Activated CD8-positive, alpha-beta T cell treated with anti-CD3 and anti-CD28 coated beads, Interleukin-2, amount 10 ng/mL, durations not matched to agents 7 days and 5 days (primary cell): ENCODE measurements around the gene VTI1A. TPM values are rescaled to one million over a fixed set of nuclear protein-coding genes. Genes with fewer than 3 reads are reported as not detected.

Experiments used
- ATAC-seq: fragments of 150-1000 bp; cut with Tn5 transposase; one replicate; pipeline ENCODE4 v1.10.0; 2021; ENCODE audit warnings: moderate library complexity
- CTCF ChIA-PET: fragments of 350-600 bp; sonication (Branson Sonifier 250); formaldehyde crosslinking; loops from one replicate; lab custom pipeline; 2021; ENCODE audit warnings: antibody characterized with exemption; lab: Charles Lee
- POLR2A ChIA-PET: fragments of 350-600 bp; sonication (Branson Sonifier 250); formaldehyde crosslinking; loops from one replicate; lab custom pipeline; 2021; ENCODE audit warnings: antibody characterized with exemption; lab: Charles Lee
- DNase-seq: peaks from one replicate; pipeline ENCODE4 v3.0.0-alpha.2; 2020
- H3K27ac Mint-ChIP-seq: one replicate; pipeline ENCODE4 v1.8.0; 2021; ENCODE audit warnings: mild to moderate bottlenecking, mixed read lengths
- H3K27me3 Mint-ChIP-seq: one replicate; pipeline ENCODE4 v1.8.0; 2021; ENCODE audit warnings: low read depth, mixed read lengths
- H3K36me3 Mint-ChIP-seq: one replicate; pipeline ENCODE4 v1.8.0; 2021; ENCODE audit warnings: low read depth, mixed read lengths
- H3K4me1 Mint-ChIP-seq: one replicate; pipeline ENCODE4 v1.8.0; 2021; ENCODE audit warnings: low read depth, mixed read lengths
- H3K4me3 Mint-ChIP-seq: one replicate; pipeline ENCODE4 v1.8.0; 2021; ENCODE audit warnings: mild to moderate bottlenecking, mixed read lengths
- H3K9me3 Mint-ChIP-seq: one replicate; pipeline ENCODE4 v1.8.0; 2022; ENCODE audit warnings: mixed read lengths; ENCODE audit not compliant: insufficient read depth
- total RNA-seq, 2 experiments: library from RNA; stranded (reverse); gene quantifications; one replicate each; pipeline ENCODE4 v1.2.3, GENCODE V29; 2021

VTI1A gene
- total RNA-seq, 2 experiments from 2014 or later = 40.2 to 43.7 TPM

GRCh38 chr10:112593023-112593422 is 146.0 kb downstream of the VTI1A start:
- Mint-ChIP-seq H3K27ac (no peak overlapping the region), H3K4me1 (no peaks in the 10 kb centered on the region), H3K36me3 (peaks cover 10% of the 10 kb centered on the region), H3K4me3 (no peak overlapping the region), H3K9me3 (no peaks in the 10 kb centered on the region), H3K27me3 (no peaks in the 10 kb centered on the region)
- ChIA-PET POLR2A (no interaction called here), CTCF (no interaction called here)
- no peak for ATAC-seq
- no peak for DNase-seq

- Mint-ChIP-seq H3K4me1 (no peaks in the 10 kb centered on the region), H3K9me3 (no peaks in the 10 kb centered on the region), H3K36me3 (peaks cover 9% of the 10 kb centered on the region), H3K27me3 (no peaks in the 10 kb centered on the region), H3K27ac (no peak overlapping the region), H3K4me3 (no peak overlapping the region)
- CTCF ChIA-PET = no interaction called here
- DNase-seq = no peak
- no peak for ATAC-seq
- POLR2A ChIA-PET = no interaction called here
Measured at GRCh38 chr10:112601214-112602090, 154.4 kb downstream of the VTI1A start.

GRCh38 chr10:112603062-112603461 is 156.0 kb downstream of the VTI1A start:
- Mint-ChIP-seq H3K36me3 (peaks cover 12% of the 10 kb centered on the region), H3K27me3 (no peaks in the 10 kb centered on the region), H3K4me1 (no peaks in the 10 kb centered on the region), H3K9me3 (no peaks in the 10 kb centered on the region), H3K27ac (no peak overlapping the region), H3K4me3 (no peak overlapping the region)
- CTCF ChIA-PET = interaction anchor here (0.6 kb wide), 1 partner anchor 12 kb away, joined by 4 read pairs; no protein-coding TSS in a partner anchor
- ATAC-seq (no peak), DNase-seq (no peak)
- POLR2A ChIA-PET = no interaction called here

- Mint-ChIP-seq H3K36me3 (peaks cover 9% of the 10 kb centered on the region), H3K27me3 (no peaks in the 10 kb centered on the region), H3K9me3 (no peaks in the 10 kb centered on the region), H3K4me3 (no peak overlapping the region), H3K27ac (no peak overlapping the region), H3K4me1 (no peaks in the 10 kb centered on the region)
- DNase-seq (no peak), ATAC-seq (no peak)
- ChIA-PET CTCF (no interaction called here), POLR2A (no interaction called here)
Measured at GRCh38 chr10:112605063-112605462, 158.0 kb downstream of the VTI1A start.

GRCh38 chr10:112607506-112607905 is 160.5 kb downstream of the VTI1A start:
- Mint-ChIP-seq H3K27me3 (no peaks in the 10 kb centered on the region), H3K4me3 (no peak overlapping the region), H3K36me3 (peaks cover 9% of the 10 kb centered on the region), H3K9me3 (no peaks in the 10 kb centered on the region), H3K27ac (no peak overlapping the region), H3K4me1 (no peaks in the 10 kb centered on the region)
- POLR2A ChIA-PET = no interaction called here
- no peak for ATAC-seq
- no peak for DNase-seq
- CTCF ChIA-PET = no interaction called here

GRCh38 chr10:112613620-112614019 is 166.6 kb downstream of the VTI1A start:
- Mint-ChIP-seq H3K9me3 (no peaks in the 10 kb centered on the region), H3K4me1 (no peaks in the 10 kb centered on the region), H3K4me3 (no peak overlapping the region), H3K27me3 (no peaks in the 10 kb centered on the region), H3K27ac (no peak overlapping the region), H3K36me3 (peaks cover 4% of the 10 kb centered on the region)
- ChIA-PET CTCF (no interaction called here), POLR2A (no interaction called here)
- ATAC-seq (no peak), DNase-seq (no peak)

- POLR2A ChIA-PET = no interaction called here
- Mint-ChIP-seq H3K27me3 (no peaks in the 10 kb centered on the region), H3K4me3 (no peak overlapping the region), H3K27ac (no peak overlapping the region), H3K4me1 (no peaks in the 10 kb centered on the region), H3K9me3 (no peaks in the 10 kb centered on the region), H3K36me3 (peaks cover 4% of the 10 kb centered on the region)
- CTCF ChIA-PET = no interaction called here
- DNase-seq = no peak
- no peak for ATAC-seq
Measured at GRCh38 chr10:112614072-112614471, 167.1 kb downstream of the VTI1A start.

- DNase-seq (no peak), ATAC-seq (no peak)
- POLR2A ChIA-PET = no interaction called here
- H3K27me3 Mint-ChIP-seq = no peaks in the 10 kb centered on the region
- H3K36me3 Mint-ChIP-seq = peaks cover 4% of the 10 kb centered on the region
- H3K4me3 Mint-ChIP-seq = no peak overlapping the region
- no peak overlapping the region for H3K27ac Mint-ChIP-seq
- no peaks in the 10 kb centered on the region for H3K4me1 Mint-ChIP-seq
- no peaks in the 10 kb centered on the region for H3K9me3 Mint-ChIP-seq
- CTCF ChIA-PET = no interaction called here
Measured at GRCh38 chr10:112614586-112614985, 167.6 kb downstream of the VTI1A start.

- H3K9me3 Mint-ChIP-seq = no peaks in the 10 kb centered on the region
- no peak overlapping the region for H3K4me3 Mint-ChIP-seq
- ChIA-PET CTCF (no interaction called here), POLR2A (no interaction called here)
- ATAC-seq = no peak
- DNase-seq = no peak
- H3K4me1 Mint-ChIP-seq = no peaks in the 10 kb centered on the region
- no peaks in the 10 kb centered on the region for H3K27me3 Mint-ChIP-seq
- peaks cover 4% of the 10 kb centered on the region for H3K36me3 Mint-ChIP-seq
- H3K27ac Mint-ChIP-seq = no peak overlapping the region
Measured at GRCh38 chr10:112615269-112615668, 168.3 kb downstream of the VTI1A start.

- H3K36me3 Mint-ChIP-seq = peaks cover 4% of the 10 kb centered on the region
- ATAC-seq = no peak
- H3K4me3 Mint-ChIP-seq = no peak overlapping the region
- ChIA-PET CTCF (no interaction called here), POLR2A (no interaction called here)
- no peaks in the 10 kb centered on the region for H3K9me3 Mint-ChIP-seq
- DNase-seq = no peak
- no peak overlapping the region for H3K27ac Mint-ChIP-seq
- H3K4me1 Mint-ChIP-seq = no peaks in the 10 kb centered on the region
- H3K27me3 Mint-ChIP-seq = no peaks in the 10 kb centered on the region
Measured at GRCh38 chr10:112616647-112617046, 169.6 kb downstream of the VTI1A start.

- ChIA-PET CTCF (interaction anchor here (1.2 kb wide), 1 partner anchor 19 kb away, joined by 3 read pairs; no protein-coding TSS in a partner anchor), POLR2A (interaction anchor here (0.7 kb wide), 1 partner anchor 642 kb away, joined by 4 read pairs; no protein-coding TSS in a partner anchor)
- Mint-ChIP-seq H3K9me3 (no peaks in the 10 kb centered on the region), H3K27me3 (no peaks in the 10 kb centered on the region), H3K27ac (no peak overlapping the region), H3K4me3 (no peak overlapping the region), H3K36me3 (peaks cover 4% of the 10 kb centered on the region), H3K4me1 (no peaks in the 10 kb centered on the region)
- no peak for DNase-seq
- no peak for ATAC-seq
Measured at GRCh38 chr10:112618814-112619213, 171.8 kb downstream of the VTI1A start.

- peaks cover 3% of the 10 kb centered on the region for H3K36me3 Mint-ChIP-seq
- ATAC-seq (no peak), DNase-seq (no peak)
- no peaks in the 10 kb centered on the region for H3K4me1 Mint-ChIP-seq
- H3K9me3 Mint-ChIP-seq = no peaks in the 10 kb centered on the region
- H3K27ac Mint-ChIP-seq = no peak overlapping the region
- POLR2A ChIA-PET = no interaction called here
- no peak overlapping the region for H3K4me3 Mint-ChIP-seq
- CTCF ChIA-PET = interaction anchor here (1.2 kb wide), 1 partner anchor 18 kb away, joined by 3 read pairs; no protein-coding TSS in a partner anchor
- H3K27me3 Mint-ChIP-seq = no peaks in the 10 kb centered on the region
Measured at GRCh38 chr10:112619556-112619955, 172.5 kb downstream of the VTI1A start.
